Activated naive CD8-positive, alpha-beta T cell treated with anti-CD3 and anti-CD28 coated beads, Interleukin-2, amount 10 ng/mL, durations not matched to agents 7 days and 5 days (primary cell): ENCODE results near the gene PRSS48. TPM values are rescaled to one million over a fixed set of nuclear protein-coding genes. Genes with fewer than 3 reads are reported as not detected.
"Not testable (repeated sequence)": the region's sequence is repeated elsewhere in the genome, so short reads cannot be mapped to it uniquely, and the experiment has no call there.

ENCODE experiments used
- ATAC-seq: fragments of 150-1000 bp; cut with Tn5 transposase; one replicate; pipeline ENCODE4 v1.10.0; 2021; ENCODE audit warnings: low read depth, moderate library complexity
- POLR2A ChIA-PET: fragments of 350-600 bp; sonication (Branson Sonifier 250); formaldehyde crosslinking; loops from one replicate; lab custom pipeline; 2021; ENCODE audit warnings: antibody characterized with exemption; lab: Charles Lee
- DNase-seq: peaks from one replicate; pipeline ENCODE4 v3.0.0; 2021
- H3K27ac Mint-ChIP-seq: one replicate; pipeline ENCODE4 v1.8.0; 2022; ENCODE audit warnings: mild to moderate bottlenecking, mixed read lengths
- H3K27me3 Mint-ChIP-seq: one replicate; pipeline ENCODE4 v1.8.0; 2022; ENCODE audit warnings: mild to moderate bottlenecking, moderate library complexity, mixed read lengths
- H3K36me3 Mint-ChIP-seq: one replicate; pipeline ENCODE4 v1.8.0; 2021; ENCODE audit warnings: mild to moderate bottlenecking, mixed read lengths
- H3K4me1 Mint-ChIP-seq: one replicate; pipeline ENCODE4 v1.8.0; 2021; ENCODE audit warnings: mixed read lengths
- H3K4me3 Mint-ChIP-seq: one replicate; pipeline ENCODE4 v1.8.0; 2022; ENCODE audit warnings: mild to moderate bottlenecking, moderate library complexity, mixed read lengths
- H3K9me3 Mint-ChIP-seq: one replicate; pipeline ENCODE4 v1.8.0; 2021; ENCODE audit warnings: mixed read lengths
- total RNA-seq, 2 experiments: library from RNA; stranded (reverse); gene quantifications; one replicate each; pipeline ENCODE4 v1.2.3, GENCODE V29; 2021

The PRSS48 gene
- total RNA-seq, 2 experiments from 2014 or later, result not detected

DNA sequence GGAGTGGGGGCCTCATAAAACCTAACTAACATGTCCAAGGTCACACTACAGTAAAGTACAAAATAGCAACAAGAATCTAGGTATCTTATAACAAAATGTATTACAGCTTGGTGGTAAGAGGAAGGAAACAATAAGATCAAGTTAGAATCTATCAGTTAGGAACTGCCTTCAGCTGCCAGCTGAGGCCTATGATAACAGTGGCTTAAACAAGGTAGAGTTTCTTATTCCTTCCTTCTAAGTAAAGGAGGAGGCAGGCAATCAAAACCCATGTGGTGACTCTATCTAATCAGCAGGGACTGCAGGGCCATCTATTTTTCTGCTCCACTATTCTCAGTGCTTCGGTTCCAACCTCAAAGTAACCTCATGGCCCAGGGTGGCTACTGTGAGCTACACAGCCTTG, 37.5 kb downstream of the PRSS48 start:
- Mint-ChIP-seq H3K4me3 (no peak overlapping the region), H3K27me3 (no peaks in the 10 kb centered on the region), H3K9me3 (no peaks in the 10 kb centered on the region), H3K27ac (no peak overlapping the region), H3K36me3 (no peaks in the 10 kb centered on the region), H3K4me1 (no peaks in the 10 kb centered on the region)
- POLR2A ChIA-PET, result no interaction called here
- no peak for ATAC-seq
- no peak for DNase-seq

DNA sequence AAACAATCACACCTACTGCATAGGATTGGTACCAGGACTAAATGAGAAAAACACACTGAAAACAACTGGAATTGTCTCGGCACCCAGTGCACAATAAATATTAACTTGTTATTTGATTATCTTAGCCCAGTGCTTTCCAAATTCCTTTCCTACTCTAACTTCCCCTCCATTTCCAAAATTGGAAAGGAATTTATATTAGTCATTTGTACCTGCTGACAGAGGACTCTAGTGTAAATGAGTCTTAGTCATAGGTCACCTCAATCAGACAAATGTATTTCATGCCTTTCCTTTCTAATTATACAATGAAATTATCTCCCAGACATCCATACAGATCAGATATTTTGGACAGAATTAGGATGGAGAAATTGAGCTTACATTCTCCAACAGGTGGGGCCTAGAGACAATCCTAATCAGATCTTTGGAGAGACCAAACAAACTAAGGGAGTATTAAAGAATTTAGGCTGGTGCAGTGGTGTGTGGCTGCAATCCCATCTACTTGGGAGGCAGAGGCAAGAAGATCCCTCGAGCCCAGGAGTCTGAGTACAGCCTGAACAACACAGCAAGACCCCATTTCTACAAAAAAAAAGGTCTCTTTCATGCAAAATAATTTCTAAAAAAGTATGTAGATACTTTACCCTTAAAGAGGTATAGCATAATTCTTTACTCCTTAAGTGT, 38.4 kb downstream of the PRSS48 start:
- Mint-ChIP-seq H3K4me1 (no peaks in the 10 kb centered on the region), H3K9me3 (no peaks in the 10 kb centered on the region), H3K36me3 (no peaks in the 10 kb centered on the region), H3K4me3 (no peak overlapping the region), H3K27me3 (peaks cover 2% of the 10 kb centered on the region), H3K27ac (no peak overlapping the region)
- POLR2A ChIA-PET, result no interaction called here
- ATAC-seq (no peak), DNase-seq (no peak)

DNA sequence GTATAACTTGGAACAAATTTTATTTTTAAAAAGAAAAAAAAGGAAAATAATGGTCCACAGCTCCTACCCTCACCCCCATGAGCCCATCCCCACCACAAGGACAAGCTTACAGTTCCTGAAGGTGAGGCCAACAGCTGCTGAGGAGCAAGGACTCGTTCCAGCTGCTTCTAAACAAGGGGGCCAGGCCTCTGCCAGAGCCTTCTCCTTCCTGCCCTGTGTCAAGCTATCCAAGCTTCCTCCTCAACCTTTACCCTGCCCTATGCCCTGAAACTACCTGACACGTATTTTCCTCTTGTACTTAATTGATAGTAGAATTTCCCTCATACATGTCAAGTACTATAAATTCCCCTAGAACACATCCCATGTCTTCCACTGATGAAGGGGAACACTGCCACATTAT, 39.7 kb downstream of the PRSS48 start:
- POLR2A ChIA-PET, result no interaction called here
- H3K27me3 Mint-ChIP-seq, result peaks cover 10% of the 10 kb centered on the region
- DNase-seq (no peak), ATAC-seq (no peak)
- H3K27ac Mint-ChIP-seq, result no peak overlapping the region
- H3K4me3 Mint-ChIP-seq, result no peak overlapping the region
- no peaks in the 10 kb centered on the region for H3K9me3 Mint-ChIP-seq
- no peaks in the 10 kb centered on the region for H3K4me1 Mint-ChIP-seq
- no peaks in the 10 kb centered on the region for H3K36me3 Mint-ChIP-seq

DNA sequence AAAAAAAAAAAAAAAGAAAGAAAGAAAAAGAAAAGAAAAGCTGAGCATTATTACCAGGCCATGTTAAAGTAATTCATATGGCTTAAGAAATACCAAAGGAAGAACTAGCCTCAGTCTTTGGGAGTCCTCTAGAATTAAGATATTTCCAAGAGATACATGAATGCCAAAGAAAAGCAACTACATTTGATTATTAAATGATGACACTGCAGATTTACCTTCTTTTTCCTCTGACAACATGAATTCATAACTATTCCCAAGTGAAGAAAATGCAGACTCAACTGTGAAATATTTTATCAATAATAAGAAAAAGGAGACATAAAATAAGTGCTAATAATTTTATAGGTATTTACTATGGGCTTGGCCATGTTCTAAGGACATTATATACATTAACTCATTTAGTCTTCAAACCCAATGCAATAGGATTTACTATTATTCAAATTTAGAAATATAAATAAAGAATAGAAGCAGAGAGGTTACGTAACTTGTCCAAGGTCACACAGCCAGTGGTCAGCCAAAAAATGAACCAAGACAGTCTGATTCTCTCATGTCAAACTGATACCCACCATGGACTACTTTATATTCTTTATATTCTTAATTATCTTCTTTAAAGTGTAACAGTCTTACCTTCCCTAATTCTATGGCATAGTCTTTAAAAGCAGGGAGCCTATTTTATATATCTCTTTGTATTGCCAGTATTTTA, 41.5 kb downstream of the PRSS48 start:
- Mint-ChIP-seq H3K4me1 (no peaks in the 10 kb centered on the region), H3K4me3 (no peak overlapping the region), H3K27me3 (peaks cover 20% of the 10 kb centered on the region), H3K36me3 (no peaks in the 10 kb centered on the region), H3K27ac (no peak overlapping the region), H3K9me3 (no peaks in the 10 kb centered on the region)
- DNase-seq (no peak), ATAC-seq (no peak)
- POLR2A ChIA-PET, result no interaction called here

DNA sequence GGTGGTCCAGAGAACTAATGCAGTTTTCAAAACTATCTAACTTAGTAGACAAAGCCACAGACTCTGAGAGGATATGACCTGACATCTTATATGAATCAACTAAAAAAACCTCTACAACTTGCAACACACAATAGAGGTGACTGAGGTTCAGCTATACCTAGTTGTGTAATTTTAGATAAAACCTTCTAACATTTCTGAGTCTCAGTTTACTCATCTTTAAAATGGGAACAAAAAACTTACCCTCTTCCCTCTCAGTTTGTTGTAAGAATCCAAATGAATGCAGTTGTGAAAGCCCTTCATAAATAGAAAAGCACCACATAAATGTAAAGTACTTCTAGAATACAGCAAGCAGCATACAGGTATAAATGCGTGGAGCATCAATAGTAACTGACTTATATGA, 42.5 kb downstream of the PRSS48 start:
- Mint-ChIP-seq H3K27ac (no peak overlapping the region), H3K9me3 (no peaks in the 10 kb centered on the region), H3K36me3 (no peaks in the 10 kb centered on the region), H3K4me3 (no peak overlapping the region), H3K4me1 (peaks cover 4% of the 10 kb centered on the region), H3K27me3 (peaks cover 31% of the 10 kb centered on the region)
- DNase-seq, result no peak
- no peak for ATAC-seq
- POLR2A ChIA-PET, result no interaction called here

DNA sequence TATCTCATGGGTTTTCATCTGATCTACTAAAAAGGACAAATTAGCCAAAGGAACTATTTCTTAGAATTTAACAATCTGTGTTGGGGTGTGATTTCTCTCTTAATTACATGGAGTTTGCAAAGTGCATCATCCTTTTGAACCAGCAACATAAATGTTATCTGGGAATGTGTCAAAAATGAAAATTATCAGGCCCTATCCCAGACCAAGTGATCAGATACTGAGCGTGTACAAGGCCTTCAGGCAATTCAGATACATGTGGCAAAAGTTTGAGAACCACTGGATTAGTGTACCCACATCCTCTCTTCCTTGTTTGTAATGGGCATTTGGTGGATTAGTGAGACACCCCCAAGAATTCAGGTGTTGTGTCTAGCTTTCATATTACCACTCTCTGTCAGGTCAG, 44.6 kb downstream of the PRSS48 start:
- ATAC-seq, result no peak
- Mint-ChIP-seq H3K4me3 (no peak overlapping the region), H3K9me3 (no peaks in the 10 kb centered on the region), H3K27me3 (peaks cover 43% of the 10 kb centered on the region), H3K4me1 (peaks cover 9% of the 10 kb centered on the region), H3K27ac (no peak overlapping the region), H3K36me3 (no peaks in the 10 kb centered on the region)
- POLR2A ChIA-PET, result no interaction called here
- no peak for DNase-seq

DNA sequence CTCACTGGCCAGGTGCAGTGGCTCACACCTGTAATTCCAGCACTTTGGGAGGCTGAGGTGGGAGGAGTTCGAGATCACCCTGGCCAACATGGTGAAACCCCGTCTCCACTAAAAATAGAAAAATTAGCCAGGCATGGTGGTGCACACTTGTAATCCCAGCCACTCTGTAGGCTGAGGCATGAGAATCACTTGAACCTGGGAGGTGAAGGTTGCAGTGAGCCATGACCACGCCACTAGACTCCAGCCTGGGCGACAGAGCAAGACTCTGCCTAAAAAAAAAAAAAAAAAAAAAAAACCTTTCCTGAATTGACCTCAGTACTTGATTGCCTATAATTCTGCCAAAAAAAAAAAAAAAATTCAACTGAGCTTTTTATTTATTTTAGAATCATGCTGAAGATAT, 45.2 kb downstream of the PRSS48 start:
- ATAC-seq, POLR2A ChIA-PET, H3K4me3 Mint-ChIP-seq, DNase-seq, H3K27ac Mint-ChIP-seq, H3K36me3 Mint-ChIP-seq, H3K9me3 Mint-ChIP-seq, H3K4me1 Mint-ChIP-seq: not testable (repeated sequence)
- H3K27me3 Mint-ChIP-seq, result peaks cover 49% of the 10 kb centered on the region

DNA sequence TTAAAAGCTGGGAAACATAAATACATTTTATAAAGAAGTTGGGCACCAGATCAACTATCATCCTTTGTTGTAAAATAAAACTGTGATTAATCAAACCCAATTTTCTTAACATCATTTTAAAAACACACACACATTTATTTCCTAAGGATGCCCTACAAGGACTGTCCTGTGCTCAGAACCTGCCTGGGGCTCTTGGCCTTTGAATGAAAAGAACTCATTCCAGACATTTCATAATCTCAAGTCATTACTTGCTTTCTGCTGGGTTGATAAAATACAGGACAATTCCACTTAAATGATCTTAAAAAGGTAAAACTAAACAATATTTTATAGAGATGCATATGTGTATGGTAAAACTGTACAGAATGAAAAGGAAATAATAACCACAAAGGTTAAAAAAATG, 45.6 kb downstream of the PRSS48 start:
- Mint-ChIP-seq H3K27ac (no peak overlapping the region), H3K36me3 (no peaks in the 10 kb centered on the region), H3K4me3 (no peak overlapping the region), H3K9me3 (no peaks in the 10 kb centered on the region), H3K27me3 (peaks cover 50% of the 10 kb centered on the region), H3K4me1 (peaks cover 9% of the 10 kb centered on the region)
- POLR2A ChIA-PET, result no interaction called here
- DNase-seq, result no peak
- ATAC-seq, result no peak

DNA sequence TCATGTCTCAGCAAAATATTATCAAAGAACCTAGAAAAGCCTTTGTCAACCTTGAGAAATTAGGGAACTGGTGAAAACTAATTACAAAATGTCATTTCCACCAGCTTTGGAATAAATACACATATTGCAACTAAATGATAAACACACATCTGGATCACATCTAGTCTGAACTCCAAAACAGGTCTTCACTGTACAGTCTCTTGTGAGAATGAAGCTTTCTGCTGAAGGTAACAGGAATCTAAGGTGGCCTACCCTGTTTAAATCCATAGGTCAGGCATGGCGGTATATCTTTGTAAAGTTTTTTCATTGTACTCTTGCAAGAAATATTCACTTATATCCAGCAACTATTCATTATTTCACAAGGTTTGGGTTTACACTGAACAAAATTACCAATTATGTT, 46.7 kb downstream of the PRSS48 start:
- no peak overlapping the region for H3K27ac Mint-ChIP-seq
- H3K27me3 Mint-ChIP-seq, result peaks cover 53% of the 10 kb centered on the region
- DNase-seq (no peak), ATAC-seq (no peak)
- no peaks in the 10 kb centered on the region for H3K9me3 Mint-ChIP-seq
- POLR2A ChIA-PET, result no interaction called here
- no peaks in the 10 kb centered on the region for H3K36me3 Mint-ChIP-seq
- no peak overlapping the region for H3K4me3 Mint-ChIP-seq
- H3K4me1 Mint-ChIP-seq, result peaks cover 9% of the 10 kb centered on the region

DNA sequence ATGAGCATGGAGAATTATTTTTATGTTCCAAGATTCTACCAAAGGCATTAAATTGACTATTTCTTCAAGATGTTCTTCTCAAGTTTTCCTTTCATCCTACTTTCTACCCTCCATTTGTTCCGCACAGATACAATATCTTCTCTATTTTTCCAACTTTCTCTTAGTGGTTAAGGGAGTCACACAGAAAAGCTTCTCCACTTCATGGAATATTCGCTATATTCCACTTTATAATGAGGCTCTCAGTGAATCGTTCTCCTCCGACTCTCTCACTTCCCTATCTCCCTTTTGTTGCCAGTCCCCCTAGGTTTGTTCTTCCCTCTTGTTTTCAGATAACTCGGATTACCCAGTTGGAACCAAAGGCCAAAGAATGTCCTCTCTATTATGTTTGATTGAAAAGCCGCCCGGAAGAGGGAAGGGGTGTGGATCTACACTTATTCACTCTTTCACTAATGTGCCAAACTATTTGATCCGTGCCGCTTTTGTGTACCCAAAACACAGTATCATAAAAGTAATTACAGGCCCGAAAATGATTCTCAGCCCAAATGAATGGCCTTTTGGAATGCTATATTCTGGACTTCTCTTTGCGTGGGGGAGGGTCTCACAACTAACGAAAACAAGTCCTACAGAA, 47.3 kb downstream of the PRSS48 start:
- Mint-ChIP-seq H3K9me3 (no peaks in the 10 kb centered on the region), H3K4me1 (peaks cover 9% of the 10 kb centered on the region), H3K36me3 (no peaks in the 10 kb centered on the region), H3K27ac (no peak overlapping the region), H3K4me3 (peak overlapping the region; percentile 36), H3K27me3 (peaks cover 53% of the 10 kb centered on the region)
- no peak for DNase-seq
- no peak for ATAC-seq
- POLR2A ChIA-PET, result no interaction called here

DNA sequence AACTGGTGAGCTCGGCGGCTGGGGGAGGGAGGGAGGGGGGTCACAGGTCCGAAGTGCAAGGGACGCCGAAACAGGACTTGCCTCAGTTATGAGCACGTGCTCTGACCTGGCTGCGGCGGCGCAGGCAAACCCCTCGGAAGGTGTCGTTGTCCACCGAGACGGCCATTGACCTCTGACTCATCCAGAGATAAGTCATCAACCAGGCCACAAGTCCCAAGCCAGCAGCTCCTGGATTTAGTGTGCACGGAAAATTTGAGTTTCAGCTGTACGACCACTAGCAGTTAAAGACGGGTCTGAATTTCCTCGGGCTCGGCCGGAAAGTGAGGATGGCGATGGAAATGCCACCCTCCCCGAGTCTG, 47.8 kb downstream of the PRSS48 start:
- Mint-ChIP-seq H3K27me3 (peaks cover 53% of the 10 kb centered on the region), H3K4me1 (peaks cover 9% of the 10 kb centered on the region), H3K9me3 (no peaks in the 10 kb centered on the region), H3K36me3 (no peaks in the 10 kb centered on the region), H3K4me3 (no peak overlapping the region), H3K27ac (no peak overlapping the region)
- DNase-seq, result peak; percentile 26
- POLR2A ChIA-PET, result no interaction called here
- ATAC-seq, result no peak

DNA sequence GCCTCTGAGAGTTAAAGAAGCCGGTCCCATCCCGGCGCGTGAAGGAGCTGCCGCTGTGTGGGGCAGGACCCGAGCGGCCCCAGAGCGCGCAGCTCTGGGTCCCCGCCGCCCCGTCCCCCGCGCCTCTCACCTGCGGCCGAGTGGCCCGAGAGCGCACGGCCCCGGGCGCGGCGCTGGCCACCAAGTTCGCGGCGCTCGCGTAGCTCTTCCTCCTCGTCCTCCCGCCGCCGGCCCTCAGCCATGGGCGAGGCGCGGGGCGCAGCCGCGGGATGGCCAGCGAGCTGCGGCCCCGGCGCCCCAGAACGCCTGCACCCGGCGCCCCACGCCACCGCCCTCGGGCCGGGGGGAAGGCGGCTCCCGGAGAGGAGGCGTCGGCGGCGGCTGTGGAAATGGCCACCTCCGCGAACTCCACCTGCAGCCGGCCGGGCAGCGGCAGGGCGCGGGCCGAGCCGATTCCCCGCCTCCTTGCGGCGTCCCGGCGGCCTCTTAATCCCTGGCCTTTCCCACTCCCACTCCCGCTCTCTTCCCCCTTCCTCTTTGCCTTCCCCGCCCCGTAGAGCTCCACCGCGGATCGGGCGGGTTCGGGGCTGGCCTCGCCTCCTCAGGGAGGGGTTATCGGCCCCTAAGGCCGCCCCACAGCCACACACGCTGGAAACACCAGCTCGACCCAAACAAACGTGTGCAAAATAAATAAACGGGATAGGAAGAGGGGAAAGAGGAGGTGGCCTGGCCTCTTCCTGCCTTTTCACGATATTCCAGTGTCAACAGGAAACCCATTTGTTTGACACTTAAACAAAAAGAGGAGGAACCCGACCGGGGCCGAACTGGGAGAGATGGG, 48.4 kb downstream of the PRSS48 start, which contains the start of gene SH3D19:
Gene SH3D19 (minus strand): TSS at position 495 of the 838 bp plus-strand sequence. CDS start 253 bp downstream, at position 242.
- DNase-seq (peak; percentile 36), ATAC-seq (peak; percentile 30)
- H3K4me3 Mint-ChIP-seq, result peak within 1 kb of the TSS; percentile 80
- peaks cover 51% of the 10 kb centered on the region for H3K27me3 Mint-ChIP-seq
- H3K36me3 Mint-ChIP-seq, result no peaks in the 10 kb centered on the region
- no peaks in the 10 kb centered on the region for H3K9me3 Mint-ChIP-seq
- POLR2A ChIA-PET, result no interaction called here
- peaks cover 9% of the 10 kb centered on the region for H3K4me1 Mint-ChIP-seq
- H3K27ac Mint-ChIP-seq, result no peak within 1 kb of the TSS

DNA sequence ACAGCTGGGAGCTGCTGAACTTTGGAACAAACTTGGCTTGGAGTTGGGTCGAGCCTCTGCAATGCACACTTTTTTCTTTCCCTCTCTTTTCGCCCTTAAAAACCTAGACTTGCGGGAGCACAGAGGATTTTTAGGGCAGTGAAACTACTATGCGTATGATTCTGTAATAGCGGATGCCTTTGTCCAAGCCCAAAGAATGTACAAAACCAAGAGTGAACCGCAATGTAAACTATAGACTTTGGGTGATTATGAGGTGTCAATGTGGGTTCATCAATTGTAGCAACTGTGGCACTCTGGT, 48.9 kb downstream of the PRSS48 start:
- peaks cover 9% of the 10 kb centered on the region for H3K4me1 Mint-ChIP-seq
- H3K9me3 Mint-ChIP-seq, result no peaks in the 10 kb centered on the region
- H3K27ac Mint-ChIP-seq, result no peak overlapping the region
- DNase-seq (no peak), ATAC-seq (no peak)
- no peaks in the 10 kb centered on the region for H3K36me3 Mint-ChIP-seq
- H3K27me3 Mint-ChIP-seq, result peaks cover 50% of the 10 kb centered on the region
- POLR2A ChIA-PET, result no interaction called here
- peak overlapping the region; percentile 80 for H3K4me3 Mint-ChIP-seq
